GM19397 (cell line): ENCODE data around the gene BICDL1.

ENCODE experiments used
- ATAC-seq: cut with Tn5 transposase; IDR thresholded peaks from one replicate; pipeline ENCODE4 v1.9.1; 2021; ENCODE audit warnings: mild to moderate bottlenecking, moderate library complexity; ENCODE audit not compliant: unreplicated experiment

The BICDL1 gene

GRCh38 chr12:120051535-120051934 is 62.5 kb downstream of the BICDL1 start:
- no peak for ATAC-seq

- no peak for ATAC-seq
Observed at GRCh38 chr12:120054293-120054692, 65.3 kb downstream of the BICDL1 start.

GRCh38 chr12:120055231-120056000 is 66.4 kb downstream of the BICDL1 start:
- no peak for ATAC-seq

- no peak for ATAC-seq
Observed at GRCh38 chr12:120056739-120057138, 67.7 kb downstream of the BICDL1 start.

GRCh38 chr12:120060196-120060595 is 71.2 kb downstream of the BICDL1 start:
- ATAC-seq: no peak

- no peak for ATAC-seq
Observed at GRCh38 chr12:120060717-120061116, 71.7 kb downstream of the BICDL1 start.

GRCh38 chr12:120061575-120062214 is 72.7 kb downstream of the BICDL1 start:
- no peak for ATAC-seq

GRCh38 chr12:120062976-120063579 is 74.0 kb downstream of the BICDL1 start:
- no peak for ATAC-seq

- ATAC-seq: no peak
Observed at GRCh38 chr12:120064054-120064940, 75.3 kb downstream of the BICDL1 start.

GRCh38 chr12:120065472-120065871 is 76.4 kb downstream of the BICDL1 start:
- no peak for ATAC-seq

GRCh38 chr12:120066341-120066740 is 77.3 kb downstream of the BICDL1 start:
- ATAC-seq: no peak

GRCh38 chr12:120067084-120067869 is 78.2 kb downstream of the BICDL1 start:
- ATAC-seq: no peak

GRCh38 chr12:120067901-120068300 is 78.9 kb downstream of the BICDL1 start:
- ATAC-seq: no peak

- no peak for ATAC-seq
Observed at GRCh38 chr12:120069278-120069677, 80.2 kb downstream of the BICDL1 start.

GRCh38 chr12:120071493-120072020 is 82.5 kb downstream of the BICDL1 start:
- ATAC-seq: no peak

GRCh38 chr12:120072472-120073249 is 83.6 kb downstream of the BICDL1 start:
- no peak for ATAC-seq

- no peak for ATAC-seq
Observed at GRCh38 chr12:120075034-120075616, 86.1 kb downstream of the BICDL1 start.

- ATAC-seq: no peak
Observed at GRCh38 chr12:120076651-120077050, 87.6 kb downstream of the BICDL1 start.

- no peak for ATAC-seq
Observed at GRCh38 chr12:120077260-120077659, 88.2 kb downstream of the BICDL1 start.
